HG03280 (cell line): ENCODE results near the gene ALOX15B.
"Not testable (repeated sequence)": the region's sequence is repeated elsewhere in the genome, so short reads cannot be mapped to it uniquely, and the experiment has no call there.

Source experiments
- ATAC-seq: cut with Tn5 transposase; IDR thresholded peaks from one replicate; pipeline ENCODE4 v1.9.1; 2021; ENCODE audit warnings: mild to moderate bottlenecking, moderate library complexity; ENCODE audit not compliant: unreplicated experiment

ALOX15B gene

GRCh38 chr17:8013731-8014557 is 24.9 kb upstream of the ALOX15B start:
- ATAC-seq: no peak

- ATAC-seq: no peak
These were observed 24.4 kb upstream of the ALOX15B start for GRCh38 chr17:8014558-8014850.

DNA sequence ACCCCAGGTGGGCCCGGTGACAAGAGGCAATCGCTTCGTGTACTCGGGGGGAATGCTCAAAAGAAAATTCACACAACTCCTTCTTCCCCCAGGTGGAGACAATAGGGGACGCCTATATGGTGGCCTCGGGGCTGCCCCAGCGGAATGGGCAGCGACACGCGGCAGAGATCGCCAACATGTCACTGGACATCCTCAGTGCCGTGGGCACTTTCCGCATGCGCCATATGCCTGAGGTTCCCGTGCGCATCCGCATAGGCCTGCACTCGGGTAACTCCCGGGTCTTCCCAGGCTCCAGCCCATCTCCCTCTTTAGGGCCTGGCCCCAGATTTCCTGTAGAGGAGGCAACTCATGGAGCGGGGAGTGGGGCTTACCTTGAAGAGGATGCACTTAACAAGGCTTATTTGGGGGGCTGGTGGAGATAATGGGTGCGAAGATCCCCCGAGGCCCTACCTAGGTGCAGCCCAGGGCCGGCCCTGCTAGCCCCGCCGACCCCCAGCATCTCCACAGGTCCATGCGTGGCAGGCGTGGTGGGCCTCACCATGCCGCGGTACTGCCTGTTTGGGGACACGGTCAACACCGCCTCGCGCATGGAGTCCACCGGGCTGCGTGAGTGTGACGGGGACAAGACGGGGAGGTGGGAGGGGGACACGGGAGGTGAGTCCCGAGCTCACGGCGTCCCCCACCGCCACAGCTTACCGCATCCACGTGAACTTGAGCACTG is 23.5 kb upstream of the ALOX15B start:
- ATAC-seq: no peak

DNA sequence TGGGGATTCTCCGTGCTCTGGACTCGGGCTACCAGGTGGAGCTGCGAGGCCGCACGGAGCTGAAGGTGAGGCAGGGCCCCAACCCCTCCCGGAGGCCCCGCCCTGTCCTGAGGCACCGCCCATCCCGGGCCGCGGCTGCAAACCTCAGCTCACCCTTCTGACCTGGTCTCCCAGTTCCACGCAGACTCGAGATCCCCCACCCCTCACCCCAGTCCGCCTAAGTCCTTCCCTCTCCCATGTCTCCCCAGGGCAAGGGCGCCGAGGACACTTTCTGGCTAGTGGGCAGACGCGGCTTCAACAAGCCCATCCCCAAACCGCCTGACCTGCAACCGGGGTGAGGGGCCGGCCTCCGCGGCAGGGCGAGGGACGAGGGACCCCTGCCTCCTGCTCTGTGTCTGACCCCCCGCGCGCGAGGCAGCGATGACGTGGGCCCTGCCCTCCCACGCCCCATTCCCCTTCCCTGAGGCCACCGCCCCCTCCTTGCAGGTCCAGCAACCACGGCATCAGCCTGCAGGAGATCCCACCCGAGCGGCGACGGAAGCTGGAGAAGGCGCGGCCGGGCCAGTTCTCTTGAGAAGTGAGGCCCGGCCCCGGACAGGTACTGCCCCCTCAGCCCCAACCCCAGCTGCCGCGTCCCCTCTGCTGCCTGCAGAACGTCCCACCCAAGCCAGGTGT is 22.8 kb upstream of the ALOX15B start:
- no peak for ATAC-seq

DNA sequence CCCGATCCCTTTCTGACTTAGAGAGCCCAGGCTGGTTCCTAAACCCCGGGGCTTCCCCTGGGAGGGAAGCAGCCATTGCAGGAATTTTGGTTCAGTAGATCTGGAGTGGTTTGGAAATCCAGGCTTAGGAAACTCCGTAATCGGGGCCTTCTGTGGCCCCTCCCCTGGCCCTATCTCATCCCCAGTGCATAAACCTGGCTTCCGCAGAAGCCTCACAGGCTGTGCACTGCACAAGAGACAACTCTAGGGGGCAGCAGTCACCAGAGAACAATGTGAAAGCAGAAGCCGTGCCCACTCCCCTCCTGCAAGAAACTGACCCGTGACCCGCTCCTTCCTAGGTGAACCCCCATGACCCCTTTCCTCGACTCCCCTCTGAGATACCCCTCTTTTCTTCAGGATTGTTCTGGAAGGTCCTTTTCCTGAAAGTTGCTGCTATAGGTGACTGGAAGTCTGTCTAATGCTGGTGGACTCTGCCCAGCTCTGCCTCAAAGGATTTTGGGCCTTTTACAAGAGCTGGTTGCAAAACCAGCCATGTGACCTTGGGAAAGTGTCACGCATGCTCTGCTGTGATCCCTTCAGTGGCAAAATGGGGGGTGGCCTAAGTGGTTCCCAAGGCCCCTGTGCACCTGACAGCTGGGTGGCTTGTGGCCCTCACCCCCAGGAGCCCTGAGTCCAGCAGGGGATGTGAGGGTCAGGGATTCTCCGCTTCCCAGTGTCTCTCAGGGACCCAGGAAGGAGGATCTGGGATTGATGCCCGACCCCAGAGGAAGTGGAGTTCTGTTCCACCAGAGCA is 22.0 kb upstream of the ALOX15B start:
- ATAC-seq: no peak

GRCh38 chr17:8018436-8018835 is 20.4 kb upstream of the ALOX15B start:
- no peak for ATAC-seq

DNA sequence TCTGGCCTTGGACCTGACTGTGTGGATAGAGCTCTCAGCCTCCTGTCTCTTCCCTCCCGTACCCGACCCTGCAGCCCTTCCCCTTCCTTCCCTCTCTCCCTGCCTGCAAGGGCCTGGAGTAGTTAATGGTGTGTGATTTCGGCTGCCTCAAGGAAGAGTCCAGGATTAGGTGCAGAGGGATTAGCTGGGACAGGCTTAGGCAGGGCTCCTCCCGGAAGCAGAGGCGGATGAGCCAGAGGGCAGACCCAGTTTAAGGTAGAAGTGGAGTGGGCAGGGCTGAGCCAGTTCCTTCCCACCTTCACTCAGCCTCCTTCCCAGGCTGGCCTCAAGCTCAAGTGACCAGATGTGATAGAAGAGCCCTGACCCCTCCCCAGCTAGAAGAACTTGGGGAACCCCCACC is 19.7 kb upstream of the ALOX15B start:
- no peak for ATAC-seq

DNA sequence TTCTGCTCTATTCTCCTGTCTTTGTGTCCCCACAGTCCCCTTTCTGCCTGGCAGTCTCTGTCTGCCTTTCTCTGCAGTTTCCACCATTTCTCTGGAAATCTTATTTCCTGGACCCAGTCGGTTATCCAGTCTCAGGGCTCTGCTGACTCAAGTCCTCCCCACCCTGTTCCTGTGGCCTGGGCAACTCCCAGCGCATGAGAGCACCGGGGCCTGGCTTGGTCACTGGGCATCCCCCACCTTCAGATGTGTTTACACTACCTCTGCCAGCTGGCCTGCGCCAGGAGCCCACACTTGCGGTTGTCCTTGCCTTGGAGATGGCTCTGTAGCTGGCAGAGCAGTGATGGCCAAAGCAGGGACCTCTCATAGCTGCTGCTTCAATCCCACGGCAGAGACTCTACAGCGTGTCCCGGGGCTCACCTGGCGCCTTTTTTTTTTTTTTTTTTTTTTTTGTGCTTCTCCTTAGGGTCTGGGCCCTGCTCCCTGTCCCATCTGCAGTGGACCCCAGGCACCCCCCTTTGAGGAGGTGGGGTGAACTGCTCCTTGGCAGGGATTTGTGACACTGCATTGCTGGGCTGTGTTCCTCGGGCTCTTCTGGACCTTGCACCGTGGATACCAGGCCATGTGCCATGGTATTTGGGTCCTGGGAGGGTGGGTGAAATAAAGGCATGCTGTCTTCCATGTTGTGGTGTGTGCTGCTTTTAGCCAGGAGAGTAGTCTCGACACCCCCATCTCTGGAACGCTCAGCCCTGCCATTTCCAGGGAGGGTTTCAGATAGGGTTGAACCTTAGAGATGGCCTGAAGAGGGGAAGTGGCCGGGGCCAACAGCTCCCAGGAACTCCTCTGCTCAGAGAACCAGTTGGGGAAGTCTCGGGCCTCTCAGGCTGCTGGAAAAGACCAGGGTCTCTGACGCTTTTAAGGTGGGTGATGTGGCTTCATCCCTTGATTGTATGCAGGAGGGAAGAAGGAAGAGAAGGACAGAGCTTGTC is 18.9 kb upstream of the ALOX15B start:
- no peak for ATAC-seq

GRCh38 chr17:8020776-8021564 is 17.9 kb upstream of the ALOX15B start:
- ATAC-seq: no peak

- ATAC-seq: no peak
These were observed 17.1 kb upstream of the ALOX15B start for GRCh38 chr17:8021565-8022359.

DNA sequence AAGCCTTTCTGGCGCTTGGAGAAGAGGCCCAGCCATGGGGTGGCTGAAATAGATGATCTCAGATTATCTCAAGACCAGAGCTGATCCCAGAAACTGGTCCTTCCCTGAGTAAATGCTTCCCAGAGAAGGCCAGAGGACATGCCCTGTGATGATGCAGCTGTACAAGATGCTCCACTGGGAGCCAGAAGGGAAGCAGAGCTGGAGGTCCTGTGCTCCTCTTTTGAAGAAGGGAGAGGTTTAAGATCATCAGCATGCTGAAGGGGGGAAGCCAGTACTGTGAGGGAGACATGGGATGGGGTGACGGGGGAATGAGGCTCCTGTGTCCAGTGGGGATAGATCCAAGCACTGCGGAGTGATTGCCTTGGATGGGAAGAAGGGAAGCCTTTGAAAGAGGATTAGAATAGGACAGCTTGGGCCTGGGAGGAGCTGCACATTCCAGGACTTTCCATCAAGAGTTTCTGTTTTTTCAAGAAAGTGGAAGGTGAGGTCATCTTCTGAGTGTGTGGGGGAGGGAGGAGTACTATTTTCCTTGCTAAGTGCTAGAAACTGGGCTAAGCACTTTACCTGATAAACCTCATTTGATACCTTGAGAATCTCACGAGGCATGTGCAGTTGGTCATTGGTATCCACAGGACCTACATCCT is 16.4 kb upstream of the ALOX15B start:
- ATAC-seq: no peak

- ATAC-seq: not testable (repeated sequence)
These were observed 14.7 kb upstream of the ALOX15B start for GRCh38 chr17:8024161-8024560.

DNA sequence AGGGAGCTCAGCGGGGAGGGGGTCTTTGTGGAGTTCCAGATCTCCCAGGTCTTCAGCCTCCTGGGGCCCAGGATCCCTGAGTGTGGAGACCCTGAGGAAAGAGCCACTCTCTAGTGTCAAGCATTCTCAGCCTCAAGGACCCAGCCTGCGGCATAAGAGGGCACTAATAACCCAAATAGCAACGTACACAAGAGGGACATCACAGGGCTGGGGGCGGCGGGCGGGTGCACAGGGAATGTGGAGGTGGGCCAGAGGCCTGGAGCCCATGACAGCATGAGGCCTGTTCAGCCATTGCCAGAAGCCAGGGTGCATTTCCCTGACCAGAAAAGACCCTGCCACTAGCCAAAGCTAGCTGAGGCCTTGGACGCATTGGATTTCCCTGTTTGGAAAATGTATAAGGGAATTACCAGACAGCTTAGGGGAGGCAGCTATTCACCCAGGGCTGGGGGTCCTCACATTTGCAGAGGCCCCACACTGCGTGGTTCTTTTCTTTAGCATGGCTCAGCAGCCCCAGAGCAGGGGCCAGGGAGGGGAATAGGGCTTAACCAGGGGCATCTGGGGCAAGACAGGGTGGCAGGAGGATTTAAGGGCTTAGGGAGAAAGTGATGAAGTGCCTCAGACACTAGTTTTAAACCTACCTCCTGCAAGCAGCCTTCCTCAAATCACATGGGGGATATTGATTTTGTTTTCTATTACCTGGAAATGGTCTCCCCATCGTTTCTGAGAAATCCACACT is 13.5 kb upstream of the ALOX15B start:
- no peak for ATAC-seq

- ATAC-seq: no peak
These were observed 9.7 kb upstream of the ALOX15B start for GRCh38 chr17:8029121-8029520.

DNA sequence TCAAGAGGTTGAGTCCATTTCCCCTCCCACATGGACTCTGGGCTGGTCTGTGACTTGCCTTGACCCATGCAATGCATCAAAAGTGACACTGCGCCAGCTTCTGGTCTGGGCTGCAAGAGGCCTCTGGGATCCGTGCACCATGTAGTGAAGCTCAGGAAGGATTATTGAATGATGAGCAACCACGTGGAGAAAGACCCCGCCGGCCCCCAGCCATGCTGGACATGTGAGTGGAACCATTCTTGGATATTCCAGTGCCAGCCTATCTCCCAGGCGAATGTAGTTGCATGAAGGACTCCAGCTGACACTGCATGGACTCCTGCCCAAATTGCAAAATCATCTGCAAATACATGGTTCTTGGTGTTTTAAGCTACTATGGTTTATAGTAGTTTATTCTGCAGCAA is 7.6 kb upstream of the ALOX15B start:
- ATAC-seq: no peak

GRCh38 chr17:8031950-8032349 is 6.9 kb upstream of the ALOX15B start:
- ATAC-seq: no peak

GRCh38 chr17:8032442-8032841 is 6.4 kb upstream of the ALOX15B start:
- no peak for ATAC-seq
